Stimulated activated CD4-positive, alpha-beta T cell treated with anti-CD3 and anti-CD28 coated beads, Interleukin-2, amount 100 ng/mL, for 24 hours (primary cell): ENCODE results near the gene INPP5A.
A peak's percentile ranks its signal among the peaks of the same experiment; 100 is the strongest.

Source experiments
- DNase-seq, 2 donors: peaks; one replicate each; pipeline ENCODE4 v3.0.0-alpha.2; 2020

INPP5A gene

DNA sequence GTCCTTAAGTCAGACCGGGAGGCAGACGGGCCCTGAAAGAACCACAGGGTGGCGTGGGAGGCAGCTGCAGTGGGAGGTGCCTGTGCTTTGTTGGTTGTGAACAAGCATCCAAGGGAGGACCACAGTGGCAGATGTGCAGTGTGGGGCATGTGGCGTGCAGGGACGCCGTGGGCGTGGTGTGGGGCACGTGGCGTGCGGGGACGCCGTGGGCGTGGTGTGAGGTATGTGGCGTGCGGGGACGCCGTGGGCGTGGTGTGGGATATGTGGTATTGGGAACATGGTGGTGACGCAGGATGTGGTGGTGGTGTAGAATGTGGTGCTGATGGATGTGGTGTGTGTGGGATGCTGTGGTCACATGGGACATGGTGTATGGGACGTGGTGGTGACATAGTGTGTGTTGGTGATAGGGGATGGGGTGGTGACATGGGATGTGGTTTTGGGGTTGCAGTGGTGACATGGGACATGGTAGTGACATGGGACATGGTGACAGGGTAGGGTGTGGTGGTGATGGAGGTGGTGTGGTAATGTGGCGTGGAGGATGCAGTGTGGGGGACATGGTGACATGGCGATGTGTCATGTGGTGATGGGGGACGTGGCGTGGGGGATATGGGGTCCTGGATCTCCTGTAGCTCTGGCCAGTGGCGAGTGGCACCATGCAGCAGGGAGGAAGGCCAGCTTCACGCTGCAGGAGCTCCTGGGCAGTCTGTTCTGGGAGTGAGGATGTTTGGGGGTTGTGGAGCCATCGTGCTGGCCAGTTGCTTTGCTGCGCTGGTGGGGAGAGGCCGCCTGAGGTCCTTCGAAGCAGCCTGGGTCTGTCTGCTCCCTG, 78.8 kb downstream of the INPP5A start:
- peak; percentile 59 to 72 for DNase-seq

DNA sequence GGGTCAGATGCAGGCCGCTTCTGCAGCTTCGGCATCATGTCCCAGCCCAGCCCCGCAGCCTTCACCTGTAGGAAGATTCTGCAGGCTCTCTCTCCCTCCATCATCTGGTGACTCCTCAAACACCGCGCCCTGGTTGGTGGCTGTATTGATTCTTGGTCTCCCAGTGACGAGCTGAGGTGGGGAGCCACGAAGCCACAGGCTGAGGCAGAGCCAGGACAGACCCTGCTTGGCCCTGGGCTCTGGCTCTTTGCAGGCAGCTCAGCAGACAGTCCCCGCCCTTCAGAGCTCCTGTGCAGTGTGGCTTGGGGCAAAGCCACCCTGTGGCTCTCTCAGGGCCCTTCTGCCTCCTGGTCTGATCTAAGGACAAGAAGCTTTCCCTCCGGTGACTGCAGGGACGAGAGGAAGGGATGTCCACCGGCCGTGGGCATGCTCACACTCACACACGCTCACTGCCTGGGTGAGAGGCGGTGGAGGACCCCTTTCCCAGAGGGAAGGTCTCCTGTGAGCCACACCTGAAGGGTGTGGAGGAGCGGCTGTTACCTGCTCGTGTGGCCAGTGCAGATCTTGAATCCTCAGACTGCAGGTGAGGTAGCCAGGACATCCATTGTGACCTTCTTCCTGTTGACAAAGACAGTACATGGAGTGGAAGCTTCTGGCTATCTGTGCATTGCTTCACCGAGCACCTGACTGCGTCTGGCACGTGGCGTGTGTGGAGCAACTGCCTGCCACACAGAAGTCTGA, 79.6 kb downstream of the INPP5A start:
- no peak for DNase-seq

DNA sequence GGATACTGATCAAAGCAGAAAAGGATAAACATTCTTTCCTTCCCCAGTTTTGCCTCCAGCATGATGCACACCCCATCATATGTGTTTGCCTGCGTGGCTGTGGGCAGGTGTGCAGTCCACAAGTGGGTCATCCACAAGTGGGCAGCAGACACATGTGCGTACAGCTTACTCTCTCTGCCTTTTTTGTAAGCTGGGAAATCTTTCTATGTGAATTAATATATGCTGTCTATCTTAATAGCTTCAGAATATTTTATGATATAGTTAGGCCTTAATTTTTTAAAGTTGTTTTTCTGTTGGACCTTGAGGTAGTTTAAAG, 80.1 kb downstream of the INPP5A start:
- DNase-seq: no peak

DNA sequence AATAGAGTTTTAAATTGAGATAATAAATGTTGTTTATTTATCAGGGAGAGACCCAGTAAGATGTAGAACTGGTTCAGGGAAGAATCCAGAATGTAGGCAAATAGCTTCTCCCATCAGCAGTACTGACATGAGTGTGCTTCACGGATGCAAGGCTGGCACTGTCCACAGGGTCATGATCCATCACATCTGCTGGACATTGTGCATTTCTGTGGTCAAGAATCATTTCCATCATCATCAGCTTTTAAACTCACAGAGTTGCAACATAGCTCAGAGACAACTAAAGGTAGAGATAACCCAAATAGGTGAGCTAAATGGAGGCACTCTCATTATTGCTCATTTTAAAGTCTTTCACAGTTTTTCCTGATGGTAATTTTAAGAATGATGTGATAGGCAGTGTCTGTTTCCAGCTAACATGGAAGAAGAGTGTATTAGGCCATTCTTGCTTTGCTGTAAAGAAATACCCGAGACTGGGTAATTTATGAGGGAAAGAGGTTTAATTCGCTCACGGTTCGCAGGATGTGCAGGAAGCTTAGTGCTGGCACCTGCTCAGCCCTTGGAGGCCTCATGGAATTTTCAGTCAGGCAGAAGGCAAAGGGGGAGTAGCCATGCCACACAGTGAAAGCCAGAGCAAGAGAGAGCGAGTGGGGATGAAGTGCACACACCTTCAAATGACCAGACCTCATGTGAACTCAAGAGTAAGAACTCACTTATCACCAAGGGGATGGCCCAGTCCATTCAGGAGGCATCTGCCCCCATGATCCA, 80.8 kb downstream of the INPP5A start:
- no peak for DNase-seq

DNA sequence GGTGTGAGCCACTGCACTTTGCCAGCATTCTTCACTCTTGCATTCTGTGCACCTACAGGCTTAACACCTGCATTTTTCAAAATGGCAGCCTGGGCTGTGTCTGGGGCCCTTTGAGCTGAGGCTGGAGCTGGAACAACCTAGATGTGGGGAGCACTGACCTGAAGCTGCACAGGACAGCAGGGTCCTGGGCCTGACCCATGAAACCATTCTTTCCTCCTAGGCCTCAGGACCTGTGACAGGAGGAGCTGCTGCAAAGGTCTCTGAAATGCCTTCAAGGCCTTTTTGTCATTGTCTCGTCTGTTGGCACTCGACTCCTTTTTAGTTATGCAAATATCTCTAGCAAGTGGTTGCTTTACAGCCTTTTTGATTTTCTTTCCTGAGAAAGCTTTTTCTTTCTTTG, 82.3 kb downstream of the INPP5A start:
- no peak for DNase-seq

DNA sequence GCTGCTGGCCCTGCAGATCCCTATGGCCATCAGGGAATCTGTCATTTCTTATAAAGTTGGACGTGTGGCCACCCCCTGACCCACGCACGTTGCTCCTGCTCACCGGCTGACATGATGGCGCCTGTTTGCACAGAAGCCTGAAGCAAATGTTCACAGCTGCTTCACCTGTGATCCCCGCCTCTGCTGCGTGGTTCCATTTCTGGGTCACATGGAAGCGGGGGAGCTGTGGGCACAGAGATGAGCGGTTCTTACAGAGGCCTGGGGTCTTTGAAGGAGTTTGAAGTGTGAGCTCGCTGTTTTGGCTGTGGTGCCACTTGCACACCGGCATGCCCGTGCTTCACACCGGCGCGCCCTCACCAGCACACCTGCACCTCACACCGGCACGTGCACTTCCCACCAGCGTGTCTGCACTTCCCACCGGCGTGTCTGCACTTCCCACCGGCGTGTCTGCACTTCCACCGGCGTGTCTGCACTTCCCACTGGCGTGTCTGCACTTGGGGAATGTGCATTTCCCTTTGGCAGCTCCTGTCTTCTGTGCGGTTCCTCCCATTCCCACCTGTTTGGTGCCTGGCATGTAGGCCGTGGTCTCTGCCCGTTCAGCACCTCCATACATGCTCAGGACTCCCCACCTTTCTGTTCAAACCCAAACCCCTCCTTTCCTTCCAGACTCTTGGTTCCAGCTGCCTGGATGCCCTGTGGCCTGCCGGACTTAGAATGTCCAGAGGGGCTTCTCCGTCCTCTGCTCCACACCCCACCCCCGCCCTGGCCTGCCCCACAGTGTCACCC, 86.7 kb downstream of the INPP5A start:
- DNase-seq: no peak

DNA sequence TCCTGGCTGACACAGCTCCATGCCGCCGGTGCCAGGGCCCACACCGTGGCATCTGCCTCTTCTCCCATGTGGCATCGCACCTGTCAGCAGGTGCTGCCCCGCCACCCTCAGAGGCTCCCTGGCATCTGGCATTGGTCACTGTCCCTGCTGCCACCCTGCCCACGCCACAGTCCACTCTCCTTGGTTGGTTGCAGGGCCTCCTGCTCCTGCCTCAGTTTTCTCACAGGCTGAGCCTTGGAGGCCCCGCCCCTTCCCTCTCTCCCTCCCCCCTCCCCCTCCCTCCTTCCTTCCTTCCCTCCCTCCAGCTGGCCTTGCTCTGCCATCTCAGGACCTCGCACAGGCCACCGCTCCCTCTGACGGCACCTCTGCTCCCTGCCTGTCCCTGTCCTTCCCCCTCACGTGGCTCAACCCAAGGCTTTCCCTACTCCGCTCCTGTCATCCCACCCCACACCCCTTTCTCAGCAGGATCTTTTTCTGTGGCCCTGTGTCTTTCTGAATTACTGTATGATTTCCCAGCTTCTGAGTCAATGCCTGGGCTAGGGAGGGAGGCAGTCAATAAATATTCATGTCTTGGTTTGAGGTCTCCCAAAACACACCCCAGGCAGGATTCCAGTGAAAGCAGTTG, 87.4 kb downstream of the INPP5A start:
- DNase-seq: no peak

DNA sequence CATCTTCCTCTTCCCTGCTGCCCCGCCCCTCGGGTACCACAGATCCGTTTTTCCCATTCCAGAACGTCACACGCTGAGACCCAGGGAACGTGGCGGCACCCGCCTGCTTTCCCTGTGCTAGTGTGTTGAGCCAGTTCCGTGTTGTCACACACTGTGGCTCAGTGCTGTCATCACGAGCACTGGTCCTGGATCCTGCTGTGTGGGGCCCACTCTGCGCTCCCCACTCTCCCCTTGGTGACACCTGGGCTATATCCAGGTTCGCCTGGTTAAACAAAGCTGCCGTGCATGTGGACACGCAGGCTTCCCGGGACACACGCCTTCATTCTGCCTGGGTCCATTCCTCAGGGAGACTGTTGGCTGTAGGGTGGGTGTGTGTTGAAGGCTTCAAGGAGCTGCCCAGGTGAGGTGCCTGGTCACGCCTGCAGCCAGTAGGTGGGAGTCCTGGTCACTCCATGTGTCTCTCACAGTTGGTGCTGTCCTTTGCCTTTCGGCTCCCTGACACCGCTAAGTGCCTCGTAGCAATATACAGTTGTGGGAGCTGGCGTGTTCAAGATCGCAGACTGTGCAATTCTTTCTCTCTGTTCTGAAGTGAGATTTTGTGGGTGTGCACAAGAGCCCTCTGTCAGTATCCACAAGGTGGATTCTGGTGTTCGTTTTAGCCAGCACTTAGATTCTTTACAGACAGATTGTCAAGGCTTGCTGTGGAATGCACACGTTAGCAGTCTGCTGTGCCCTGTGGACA, 88.6 kb downstream of the INPP5A start:
- no peak for DNase-seq

DNA sequence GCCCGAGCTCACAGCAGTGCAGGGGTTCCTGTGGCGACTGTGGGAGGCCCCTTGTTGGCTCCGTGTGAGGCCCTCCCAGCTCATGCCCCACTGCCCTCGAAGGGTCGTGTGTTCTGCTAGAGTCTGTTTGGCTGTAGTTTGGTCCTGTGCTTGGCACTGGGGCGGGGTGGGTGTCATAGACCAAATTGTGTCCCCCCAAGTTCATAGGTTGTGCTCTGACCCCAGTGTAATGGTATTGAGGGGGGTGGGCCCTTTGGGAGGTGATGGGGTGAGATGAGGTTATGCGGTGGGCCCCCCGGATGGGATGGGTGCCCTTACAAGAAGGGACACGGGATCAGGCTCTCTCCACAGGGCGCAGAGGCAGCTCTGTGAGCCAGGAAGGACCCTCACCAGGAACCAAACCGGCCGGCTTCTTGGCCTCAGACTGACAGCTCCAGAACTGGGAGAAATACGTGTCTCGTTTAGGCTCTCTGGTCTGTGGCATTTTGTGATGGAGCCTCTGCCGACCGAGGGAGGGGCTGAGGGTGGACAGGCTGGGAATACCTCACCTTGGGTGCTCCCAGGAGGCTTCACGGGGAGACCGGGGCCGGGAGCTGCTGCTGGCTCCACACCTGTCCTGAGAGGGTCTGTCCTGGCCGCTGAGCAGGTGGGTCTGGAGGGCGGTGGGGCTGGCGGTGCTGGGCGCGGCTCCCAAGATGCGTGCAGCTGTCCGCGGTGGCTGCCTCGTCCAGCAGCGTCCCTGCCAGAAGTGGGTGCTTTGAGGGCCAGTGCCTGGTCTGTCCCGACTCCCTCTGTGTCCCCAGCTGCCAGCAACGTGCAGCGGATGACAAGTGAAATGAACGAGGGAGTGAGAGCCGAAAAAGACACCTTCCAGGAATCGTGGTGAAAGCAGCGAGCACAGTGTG, 89.4 kb downstream of the INPP5A start:
- DNase-seq: no peak

DNA sequence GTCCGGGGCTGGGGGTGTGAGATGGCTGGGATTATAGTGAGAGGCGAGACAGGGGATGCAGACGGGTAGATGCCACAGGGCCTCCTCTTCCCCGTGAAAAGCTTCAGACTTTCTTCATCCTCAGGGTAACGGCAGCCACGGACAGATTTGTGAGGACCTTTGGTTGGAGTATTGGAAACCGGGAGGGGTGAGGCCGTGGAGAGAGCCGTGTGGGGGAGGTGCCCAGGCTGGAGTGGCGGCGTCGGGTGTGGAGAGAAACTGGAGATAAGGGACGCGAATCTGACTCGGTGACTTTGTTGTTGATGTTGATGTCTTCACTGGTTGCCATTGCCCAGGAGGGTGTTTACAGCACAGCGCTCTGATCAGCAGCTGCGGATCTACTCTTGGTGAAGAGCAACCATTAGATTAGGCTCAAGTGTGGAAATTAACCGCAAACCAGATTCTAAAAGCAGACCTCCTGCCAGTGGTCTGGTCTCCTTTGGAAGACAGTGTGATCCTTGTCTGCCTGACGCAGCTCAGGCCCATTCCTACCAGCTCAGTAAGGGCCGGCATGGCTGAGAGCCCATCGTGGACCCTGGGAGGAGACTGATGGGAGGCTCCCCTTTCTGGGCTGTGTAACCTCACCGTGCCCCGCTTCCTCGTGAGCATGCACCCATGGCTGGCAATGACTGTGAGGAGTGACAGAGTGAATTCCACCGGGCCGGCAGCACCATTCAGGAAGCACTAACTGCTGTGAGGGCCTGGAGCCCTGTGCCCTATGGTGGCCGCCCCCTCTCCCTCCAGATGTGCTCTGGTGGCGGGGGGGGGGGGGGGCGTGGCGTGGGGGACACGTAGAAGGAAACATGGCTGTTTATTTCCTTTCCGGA, 90.3 kb downstream of the INPP5A start:
- DNase-seq: no peak

DNA sequence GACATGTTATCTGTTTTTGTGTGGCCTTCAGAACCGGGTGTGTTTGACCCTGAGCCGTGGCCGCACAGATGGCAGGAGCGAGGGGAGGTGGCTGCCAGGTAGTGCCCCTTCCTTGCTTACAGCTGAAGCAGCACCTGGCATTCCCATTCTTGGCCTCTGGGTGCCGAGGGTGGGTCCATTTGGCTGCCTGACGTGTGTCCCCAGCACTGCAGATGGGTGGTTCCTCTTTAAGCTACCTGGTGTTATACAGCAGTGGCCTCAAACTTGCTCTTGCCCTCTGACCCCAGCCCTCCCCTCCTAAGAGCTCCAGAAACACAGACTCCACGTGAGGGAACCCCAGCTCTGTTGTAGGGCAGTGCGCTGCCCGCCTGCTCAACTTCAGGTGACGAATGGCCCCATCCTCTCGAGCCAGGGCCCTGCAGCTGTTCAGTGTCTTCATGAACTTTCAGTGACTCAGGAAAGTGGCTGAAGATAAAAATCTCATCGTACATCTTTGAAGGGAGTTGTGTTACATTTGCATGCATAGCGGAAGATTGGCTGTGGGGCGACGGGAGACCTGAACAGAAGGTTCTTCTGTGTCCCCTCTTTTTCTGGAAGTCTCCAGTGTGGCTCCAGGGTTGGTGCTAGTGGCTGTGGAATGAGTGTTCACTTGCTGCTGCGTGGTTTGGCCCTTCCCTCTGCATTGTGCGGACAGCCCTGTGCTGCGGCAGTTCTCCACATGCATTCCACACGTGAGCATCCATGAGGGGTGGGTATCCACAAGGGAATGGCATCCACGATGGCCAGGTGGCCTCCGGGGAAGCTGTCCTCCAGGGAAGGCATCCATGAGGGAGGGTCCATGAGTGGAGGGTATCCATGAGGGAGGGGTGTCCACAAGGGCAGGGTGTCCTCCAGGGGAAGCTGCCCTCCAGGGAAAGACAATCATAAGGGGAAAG, 91.6 kb downstream of the INPP5A start:
- DNase-seq: no peak

DNA sequence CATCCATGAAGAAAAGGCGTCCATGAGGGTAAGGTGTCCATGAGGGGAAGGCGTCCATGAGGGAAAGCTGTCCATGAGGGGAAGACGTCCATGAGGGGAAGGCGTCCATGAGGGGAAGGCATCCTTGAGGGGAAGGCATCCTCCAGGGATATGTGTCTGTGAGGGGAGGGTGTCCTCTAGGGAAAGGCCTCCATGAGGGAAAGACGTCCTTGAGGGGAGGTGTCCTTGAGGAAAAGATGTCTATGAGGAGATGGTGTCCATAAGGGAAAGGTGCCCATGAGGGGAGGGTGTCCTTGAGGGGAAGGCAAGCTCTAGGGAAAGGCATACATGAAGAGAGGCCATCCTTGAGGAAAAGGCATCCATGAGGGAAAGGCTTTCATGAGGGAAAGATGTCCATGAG, 92.6 kb downstream of the INPP5A start:
- no peak for DNase-seq

DNA sequence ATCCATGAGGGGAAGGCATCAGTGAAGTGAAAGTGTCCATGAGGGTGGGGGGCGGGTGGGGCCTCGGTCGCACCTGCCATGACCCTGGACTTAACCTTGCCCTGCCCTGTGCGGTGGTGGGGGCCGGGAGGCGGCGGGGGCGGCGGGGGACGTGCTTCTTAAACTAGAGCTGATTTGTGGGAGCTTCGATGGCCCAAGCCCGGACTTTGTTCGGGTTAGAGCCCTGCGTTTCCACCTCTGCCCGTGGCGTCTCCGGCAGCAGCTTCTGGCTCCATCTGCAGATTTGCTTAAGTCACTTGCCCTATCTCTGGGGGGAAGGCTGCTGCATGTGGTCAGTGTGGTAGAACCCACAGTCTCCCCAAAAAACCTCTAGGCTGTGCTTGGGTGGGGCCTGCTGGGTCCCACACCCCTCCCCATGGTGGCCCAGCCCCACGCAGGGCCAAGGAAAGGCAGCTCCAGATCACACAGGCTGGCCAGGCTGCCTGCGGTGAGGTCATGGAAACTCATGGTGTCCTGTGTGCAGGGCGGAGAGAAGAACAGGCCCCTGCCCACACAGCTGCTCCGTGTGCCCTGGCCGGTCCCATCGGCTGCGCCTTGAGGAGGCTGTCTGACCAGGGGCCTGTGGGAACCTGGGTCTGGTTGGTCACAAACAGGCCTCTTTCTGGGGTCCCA, 93.2 kb downstream of the INPP5A start:
- DNase-seq: no peak

DNA sequence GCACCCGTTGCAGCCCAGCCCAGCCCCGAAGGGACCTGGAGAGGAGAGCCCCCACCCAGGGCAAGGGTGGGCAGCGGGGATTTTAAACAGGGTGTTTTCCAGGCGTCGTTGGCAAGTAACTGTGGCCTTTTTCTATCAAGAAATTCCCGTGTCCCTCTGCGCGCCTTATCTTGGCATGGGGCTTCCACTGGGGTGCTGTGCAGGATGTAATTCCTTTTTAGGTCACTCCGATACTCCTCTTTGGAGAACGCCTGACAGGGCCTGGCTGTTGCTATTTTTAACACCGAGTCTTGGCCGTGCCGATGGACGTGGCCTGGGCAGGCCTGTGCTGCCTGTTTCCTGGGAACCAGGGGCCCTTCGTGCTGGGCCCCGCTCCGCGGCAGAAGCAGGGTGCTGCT, 93.8 kb downstream of the INPP5A start:
- no peak for DNase-seq

DNA sequence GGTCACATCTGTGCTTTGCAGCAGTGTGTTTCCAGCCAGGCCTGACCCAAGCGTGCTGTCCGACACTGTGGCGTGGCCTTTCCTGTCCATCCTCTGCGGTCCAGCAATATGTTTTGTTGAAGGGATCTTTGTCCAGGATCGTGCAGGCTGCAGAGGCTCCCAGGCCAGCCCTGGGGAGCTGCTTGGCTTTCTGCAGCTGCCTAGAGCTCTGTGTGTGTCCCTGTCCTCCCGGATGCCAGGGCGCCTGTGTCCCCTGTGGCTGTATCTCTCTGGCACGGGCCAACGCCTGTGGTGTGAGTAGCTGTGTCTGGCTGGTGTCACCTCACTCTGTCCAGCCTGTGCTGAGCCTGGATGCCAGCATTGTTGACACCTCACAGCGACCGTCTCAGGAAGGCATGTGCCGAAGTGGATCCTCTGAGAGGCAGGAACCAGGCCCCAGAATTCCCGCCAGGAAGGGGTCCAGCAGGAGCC, 94.5 kb downstream of the INPP5A start:
- DNase-seq: no peak

DNA sequence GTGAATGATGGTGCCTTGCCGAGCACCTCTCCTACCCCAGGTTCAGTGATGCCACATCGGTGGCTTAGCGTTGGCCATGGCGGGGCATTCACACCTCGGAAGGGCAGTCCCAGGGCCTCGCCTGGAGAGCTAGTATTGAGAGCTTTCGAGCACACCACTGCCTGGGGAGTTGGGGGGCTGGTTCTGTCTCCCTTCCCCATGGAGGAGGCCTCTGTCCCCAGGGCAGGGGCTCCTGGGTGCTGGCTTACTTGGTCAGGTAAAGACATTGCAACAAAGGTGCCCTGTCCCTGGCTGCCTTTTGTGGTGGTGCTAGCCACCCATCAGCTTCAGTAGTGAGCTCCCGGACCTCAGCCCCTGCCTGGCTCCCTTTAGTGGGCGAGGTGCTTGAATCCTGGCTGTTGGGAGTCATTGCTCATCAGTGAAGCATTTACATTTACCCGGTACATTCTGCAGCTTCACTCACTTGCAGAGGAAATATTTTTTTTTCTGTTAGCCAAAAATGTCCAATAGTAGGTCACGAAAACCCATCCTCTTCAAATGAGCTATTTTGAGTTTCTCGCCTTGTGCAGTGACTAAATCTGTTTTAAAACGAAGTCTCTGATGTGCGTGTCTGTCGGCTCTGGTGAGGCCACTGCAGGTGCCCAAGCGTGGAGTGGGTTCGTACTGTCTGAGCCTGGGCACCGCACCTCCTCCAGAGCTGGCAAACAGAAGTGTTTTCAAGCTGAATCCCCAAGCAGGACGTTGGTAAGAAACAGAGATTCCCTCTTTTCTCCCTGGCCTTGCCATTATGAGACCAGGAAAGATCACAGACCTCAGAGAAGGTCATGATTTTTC, 95.5 kb downstream of the INPP5A start:
- no peak for DNase-seq
